GM18907 (cell line): Measurements from ENCODE around the gene ROS1.

ENCODE experiments used
- ATAC-seq: cut with Tn5 transposase; IDR thresholded peaks from one replicate; pipeline ENCODE4 v1.9.1; 2021; ENCODE audit warnings: mild to moderate bottlenecking, moderate library complexity; ENCODE audit not compliant: unreplicated experiment

Gene ROS1

DNA sequence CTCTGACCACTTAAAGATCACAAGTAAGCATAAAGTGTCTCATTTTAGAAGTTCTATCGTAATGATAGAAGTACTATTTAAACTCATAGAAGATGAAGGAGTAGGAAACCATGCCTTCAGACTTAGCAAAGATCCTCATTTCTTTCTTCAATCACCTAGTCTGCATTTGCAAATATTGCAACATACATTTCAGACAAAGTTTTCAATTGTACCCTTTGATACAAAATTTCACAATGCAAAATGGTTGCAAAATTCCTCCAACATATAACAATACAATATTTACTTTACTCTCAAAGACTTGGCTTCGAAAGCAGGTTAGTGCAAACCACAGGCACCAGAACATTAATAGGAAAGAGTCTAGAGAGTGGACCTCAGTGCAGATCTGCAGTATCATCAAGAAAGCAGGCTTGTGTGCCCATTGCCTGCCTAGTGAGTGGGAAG lies 16.1 kb upstream of the ROS1 start:
- ATAC-seq = no peak

GRCh38 chr6:117440706-117441525 lies 15.2 kb upstream of the ROS1 start:
- no peak for ATAC-seq

- ATAC-seq = no peak
These were observed 6.5 kb upstream of the ROS1 start for GRCh38 chr6:117432273-117432672.

DNA sequence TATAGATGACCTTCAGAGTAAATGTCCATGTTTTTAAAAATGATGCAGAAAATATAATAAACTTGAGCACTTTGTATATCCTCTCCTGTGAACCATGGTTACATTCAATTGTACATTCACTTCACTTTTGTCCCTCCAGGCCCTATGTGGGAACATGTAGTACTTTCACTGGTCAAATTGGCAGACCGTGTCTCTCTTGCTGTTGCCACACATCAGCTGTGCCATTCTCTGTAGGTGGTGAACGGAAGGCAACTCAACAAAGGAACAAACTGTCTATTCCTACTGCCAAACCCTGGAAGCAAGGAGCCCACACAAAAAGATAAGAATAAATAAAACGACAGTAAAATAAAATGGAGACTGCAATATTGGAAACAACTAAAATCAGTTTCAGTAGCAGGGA lies 2.0 kb downstream of the ROS1 start:
- ATAC-seq = no peak

DNA sequence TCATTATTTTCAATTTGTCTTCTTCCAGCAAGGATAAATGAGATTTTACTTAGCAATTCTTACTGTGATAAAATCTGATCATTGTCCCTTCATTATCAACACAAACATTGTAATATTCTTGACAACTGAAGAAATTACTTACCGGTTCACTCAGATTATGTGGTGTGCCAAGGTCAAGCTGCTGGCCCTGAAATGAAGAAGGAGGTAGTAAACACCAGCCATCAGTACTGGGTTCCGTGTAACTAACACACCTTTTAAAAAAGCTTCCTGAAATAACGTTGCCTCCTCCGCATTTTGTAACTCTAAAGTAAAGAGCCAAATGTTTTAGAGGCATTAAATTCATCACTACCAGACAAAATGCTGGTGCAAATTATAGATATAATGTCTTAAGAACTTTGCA lies 7.4 kb downstream of the ROS1 start:
- ATAC-seq = no peak

- no peak for ATAC-seq
These were observed 7.9 kb downstream of the ROS1 start for GRCh38 chr6:117417851-117418250.

DNA sequence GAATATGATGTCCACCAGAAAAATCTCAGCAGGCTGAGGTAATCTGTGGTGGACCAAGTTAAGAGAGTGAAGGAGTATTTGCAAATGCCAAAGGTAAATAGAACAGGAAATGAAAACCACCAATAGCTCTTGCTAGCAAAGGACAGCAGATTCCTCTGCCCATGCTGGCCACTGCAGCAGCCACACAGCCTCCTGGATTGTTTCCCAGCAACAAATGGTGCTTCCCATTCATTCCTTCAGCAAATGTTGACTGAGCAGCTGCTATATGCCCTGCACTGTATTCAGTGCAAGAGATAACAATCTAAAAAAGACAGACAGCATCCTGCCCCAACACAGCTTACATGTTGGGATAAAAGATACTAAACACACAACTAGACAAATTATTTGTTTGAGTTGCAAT lies 11.0 kb downstream of the ROS1 start:
- no peak for ATAC-seq

DNA sequence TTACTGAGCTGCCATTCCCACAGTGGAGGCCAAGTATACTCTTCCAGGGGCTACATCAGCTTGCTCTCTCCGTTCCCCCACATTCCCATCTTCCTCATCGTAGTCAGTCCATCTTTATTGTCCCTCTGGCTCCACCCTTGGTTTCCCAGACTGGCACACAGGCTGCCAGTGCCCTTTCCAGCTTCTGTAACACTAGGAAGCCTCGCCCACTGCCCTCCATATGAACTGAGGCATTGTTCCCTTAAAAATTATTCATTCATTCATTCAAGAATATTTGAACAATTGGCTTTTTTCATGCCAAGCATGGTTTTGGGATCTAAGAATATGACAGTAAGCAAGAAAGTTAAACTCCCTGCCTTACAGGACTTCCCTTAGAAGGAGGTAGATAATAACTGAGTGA lies 14.3 kb downstream of the ROS1 start:
- ATAC-seq = no peak

DNA sequence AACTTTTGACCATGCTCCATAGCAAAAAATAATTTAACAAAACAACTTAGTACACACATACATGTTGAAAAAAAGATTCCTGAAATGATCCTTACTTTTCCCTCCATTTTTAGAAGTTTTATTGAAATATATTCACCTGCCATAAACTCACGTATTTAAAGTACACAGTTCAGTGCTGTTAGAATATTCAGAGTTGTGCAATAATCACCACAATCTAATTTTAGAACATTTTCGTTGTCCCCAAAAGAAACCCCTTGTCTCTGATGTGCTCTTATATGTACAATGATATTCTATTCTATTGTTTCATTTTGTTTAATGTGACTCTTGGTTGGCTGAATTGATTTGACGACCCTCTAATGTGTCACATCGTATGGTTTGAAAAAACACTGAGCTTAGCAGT lies 15.9 kb downstream of the ROS1 start:
- ATAC-seq = no peak

DNA sequence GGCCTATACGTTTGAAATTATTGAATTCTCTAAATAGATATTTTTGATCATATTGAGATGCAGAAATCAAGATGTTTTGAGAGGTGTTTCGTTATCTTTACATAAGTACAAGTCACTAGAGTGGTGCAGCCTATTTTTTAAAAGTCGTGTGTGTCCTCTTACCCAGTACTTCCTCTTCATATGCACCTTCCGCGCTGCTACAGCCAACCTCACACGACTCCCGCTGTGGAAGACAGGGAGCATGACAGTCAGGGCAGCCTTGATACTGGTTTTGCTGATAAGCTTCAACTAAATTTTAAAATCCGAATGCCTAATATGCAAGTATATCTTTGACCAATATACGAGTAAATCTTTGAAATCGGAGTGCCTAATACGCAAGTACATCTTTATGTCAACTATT lies 16.3 kb downstream of the ROS1 start:
- no peak for ATAC-seq

DNA sequence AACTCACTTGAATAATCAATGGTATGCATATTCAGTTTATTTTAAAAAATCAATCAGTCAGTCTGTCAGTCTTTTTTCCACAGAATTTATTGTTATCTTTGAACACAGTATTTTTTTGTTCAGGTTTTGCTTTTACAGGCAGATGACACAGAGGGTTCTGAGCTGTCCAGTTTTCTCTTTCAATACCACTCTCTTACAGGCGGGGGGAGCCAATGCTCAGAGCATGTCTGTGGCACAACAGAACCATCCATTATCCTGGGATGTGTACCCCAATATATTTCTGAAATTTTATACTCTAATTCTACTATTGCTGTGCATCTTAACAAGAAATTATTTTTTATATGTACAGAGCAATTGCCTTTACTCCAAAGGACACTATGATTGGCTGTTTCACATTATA lies 21.2 kb downstream of the ROS1 start:
- no peak for ATAC-seq

GRCh38 chr6:117401799-117402198 lies 23.9 kb downstream of the ROS1 start:
- no peak for ATAC-seq

DNA sequence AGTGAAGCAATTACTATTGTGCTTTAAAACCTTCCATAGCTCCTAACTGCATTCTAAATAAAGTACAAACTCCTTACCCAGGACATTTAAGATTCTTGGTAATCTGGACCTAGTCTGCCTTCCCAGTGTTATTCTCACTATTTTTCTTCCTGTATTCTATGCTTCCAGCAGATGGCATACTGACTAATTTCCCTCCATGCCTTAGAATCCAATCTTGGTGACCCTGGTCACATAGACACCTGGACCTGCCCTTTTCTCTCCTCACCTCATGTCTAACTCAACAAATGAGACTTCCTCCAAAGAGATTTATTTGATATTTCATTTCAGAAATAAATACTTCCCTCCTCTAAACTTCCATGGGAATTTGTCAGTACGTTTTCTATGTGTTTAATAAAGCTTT lies 25.8 kb downstream of the ROS1 start:
- no peak for ATAC-seq

- no peak for ATAC-seq
These were observed 26.6 kb downstream of the ROS1 start for GRCh38 chr6:117399126-117399525.

GRCh38 chr6:117397536-117398227 lies 28.1 kb downstream of the ROS1 start:
- no peak for ATAC-seq

- no peak for ATAC-seq
These were observed 29.5 kb downstream of the ROS1 start for GRCh38 chr6:117396228-117396627.

- ATAC-seq = no peak
These were observed 30.6 kb downstream of the ROS1 start for GRCh38 chr6:117395164-117395563.

GRCh38 chr6:117393045-117393444 lies 32.7 kb downstream of the ROS1 start:
- ATAC-seq = no peak

- no peak for ATAC-seq
These were observed 33.7 kb downstream of the ROS1 start for GRCh38 chr6:117391874-117392583.

DNA sequence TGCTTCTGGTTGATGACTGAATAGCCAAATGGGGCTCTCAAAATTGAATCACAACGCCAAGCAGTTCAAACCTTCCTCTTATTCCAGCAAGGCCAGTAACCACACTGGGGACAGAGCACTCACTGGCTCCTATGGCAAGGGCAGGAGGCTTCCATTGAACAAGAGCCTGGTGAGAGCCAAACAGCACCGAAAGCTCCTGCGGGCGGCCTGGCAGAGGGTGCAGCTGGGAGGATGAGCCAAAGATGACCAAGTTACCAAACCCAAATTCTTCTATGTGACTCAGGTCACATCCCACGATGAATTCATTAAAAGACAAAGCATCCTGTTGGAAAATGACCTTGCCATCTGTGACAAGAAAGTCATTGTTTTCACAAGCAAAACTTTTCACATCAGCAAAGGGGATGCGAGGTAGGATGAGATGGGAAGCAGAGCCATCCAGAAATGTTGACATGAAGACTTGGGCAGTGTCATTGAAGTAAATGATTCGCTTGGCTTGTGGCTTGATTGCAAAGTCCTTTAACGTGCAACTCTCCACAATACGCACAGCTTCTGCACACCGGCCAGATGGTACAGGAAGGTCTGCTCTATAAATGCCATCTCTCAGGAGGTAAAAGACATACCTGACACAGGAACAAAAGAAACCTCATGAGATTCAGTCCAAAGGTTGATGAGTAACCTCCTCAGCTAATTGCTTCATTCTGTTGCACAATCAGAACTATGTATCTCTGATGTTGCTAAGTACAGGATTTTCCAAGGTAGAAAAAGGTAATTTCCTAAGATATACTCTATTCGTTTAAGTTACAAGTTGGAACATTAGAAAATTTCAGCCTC lies 36.3 kb downstream of the ROS1 start:
- no peak for ATAC-seq

DNA sequence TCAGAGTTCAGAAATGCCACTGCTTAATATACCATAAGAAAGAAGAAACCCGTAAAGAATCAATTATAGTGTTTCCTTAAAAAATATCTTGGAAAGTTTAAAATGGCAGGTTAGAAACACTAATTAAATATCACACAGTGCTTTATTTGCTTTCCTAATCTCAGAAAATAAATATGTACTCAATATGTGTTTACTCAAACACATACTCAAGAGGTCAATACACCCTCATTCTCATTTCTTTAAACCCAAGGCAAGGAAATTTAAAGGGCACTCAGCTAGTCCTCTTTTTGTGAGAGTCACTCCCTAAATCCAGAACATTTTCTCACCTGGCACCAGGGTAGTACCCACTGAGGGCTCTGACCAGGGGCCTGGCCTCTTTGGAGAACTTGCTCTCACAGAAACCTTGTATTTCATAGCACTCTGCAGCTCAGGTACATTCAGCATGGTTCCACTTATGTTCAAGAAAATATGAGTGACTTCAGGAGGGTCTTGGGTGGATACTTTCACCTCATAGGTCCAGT lies 38.2 kb downstream of the ROS1 start:
- no peak for ATAC-seq
